Measurements from ENCODE around the gene TGFBR2.

- no peak for TF ChIP-seq POLR2AphosphoS5 (IDR thresholded peaks at IDR 0.05; ENCODE audit: borderline replicate concordance, low read depth, low read length)
- no peak for TF ChIP-seq EZH2 (IDR thresholded peaks at IDR 0.05)
Observed at GRCh38 chr3:30711151-30711550, 104.8 kb downstream of the TGFBR2 start.

Measured in SK-N-MC (cell line).